ENCODE measurements around the gene LRRC8C.

GRCh38 chr1:89765774-89766173, 132.9 kb downstream of the LRRC8C start:
- TF ChIP-seq EZH2phosphoT487 (IDR thresholded peaks at IDR 0.05; ENCODE audit: borderline replicate concordance) (no peak), EZH2 (IDR thresholded peaks at IDR 0.05) (no peak), CTCF (IDR thresholded peaks at IDR 0.05 in 2 of 3, conservative IDR thresholded peaks at IDR 0.05 in 1 of 3; ENCODE audit: borderline replicate concordance in 1 of 3, insufficient read depth in 1 of 3, low read depth in 2 of 3, low read length in 2 of 3) (no peak), ELF1 (IDR thresholded peaks at IDR 0.05; ENCODE audit: borderline replicate concordance, low read depth) (no peak), ZFX (IDR thresholded peaks at IDR 0.05) (no peak), REST (IDR thresholded peaks at IDR 0.05; ENCODE audit: low read depth) (no peak), POLR2AphosphoS5 (IDR thresholded peaks at IDR 0.05; ENCODE audit: low read depth, low read length) (no peak), POLR2A (IDR thresholded peaks at IDR 0.05; ENCODE audit: borderline replicate concordance, extremely low read depth, insufficient read depth, insufficient read length) (no peak), ZBTB33 (IDR thresholded peaks at IDR 0.05; ENCODE audit: extremely low read depth, insufficient replicate concordance, low read length) (no peak), CEBPB (IDR thresholded peaks at IDR 0.05; ENCODE audit: low read depth) (no peak), FOSL1 (IDR thresholded peaks at IDR 0.05; ENCODE audit: low read depth) (no peak), SP1 (IDR thresholded peaks at IDR 0.05; ENCODE audit: low read depth) (no peak), MAX (IDR thresholded peaks at IDR 0.05) (no peak), CBX3 (IDR thresholded peaks at IDR 0.05; ENCODE audit: low read depth) (no peak)

All from HCT116 (cell line).